ENCODE results near the gene CIAO3.
"Not testable (repeated sequence)": the region's sequence is repeated elsewhere in the genome, so short reads cannot be mapped to it uniquely, and the experiment has no call there.

Gene CIAO3

DNA sequence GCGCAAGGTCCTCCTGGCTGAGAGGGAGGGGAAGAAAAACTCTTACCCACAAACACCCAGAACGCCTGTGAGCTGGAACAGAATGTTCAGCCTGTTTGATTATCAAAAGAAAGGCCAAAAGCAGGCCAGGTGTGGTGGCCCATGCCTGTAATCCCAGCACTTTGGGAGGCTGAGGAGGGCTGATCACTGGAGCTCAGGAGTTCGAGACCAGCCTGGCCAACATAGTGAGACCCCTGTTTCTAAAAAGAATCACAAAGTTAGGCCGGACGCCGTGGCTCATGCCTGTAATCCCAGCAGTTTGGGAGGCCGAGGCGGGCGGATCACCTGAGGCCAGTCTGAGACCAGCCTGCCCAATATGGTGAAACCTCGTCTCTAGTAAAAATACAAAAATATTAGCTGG lies 35.5 kb upstream of the CIAO3 start:
- DNase-seq (ENCODE audit: low read depth, low spot score) = not testable (repeated sequence)

GRCh38 chr16:775236-775796 lies 34.5 kb upstream of the CIAO3 start:
- DNase-seq (ENCODE audit: low read depth, low spot score) = no peak

GRCh38 chr16:774086-775001 lies 33.5 kb upstream of the CIAO3 start:
- no peak for DNase-seq (ENCODE audit: low read depth, low spot score)

DNA sequence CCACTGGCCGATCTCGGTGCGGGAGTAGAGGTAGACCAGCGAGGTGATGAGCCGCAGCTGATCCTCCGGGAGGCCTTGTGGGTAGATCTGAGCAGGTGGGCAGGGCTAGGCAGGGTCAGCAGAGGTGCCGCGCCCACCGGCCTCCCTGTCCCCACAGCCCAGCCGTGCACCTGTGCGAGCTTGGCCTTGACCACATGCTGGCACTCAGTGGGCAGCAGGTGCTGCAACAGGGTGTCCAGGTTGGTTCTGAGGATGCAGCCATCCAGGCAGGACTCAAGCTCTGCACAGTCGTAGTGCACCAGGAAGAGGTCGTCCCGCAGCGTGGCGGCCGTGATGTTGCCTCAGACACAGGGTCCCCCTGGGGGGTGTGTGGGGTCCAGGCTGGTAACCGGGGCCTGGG lies 32.2 kb upstream of the CIAO3 start:
- DNase-seq (ENCODE audit: low read depth, low spot score) = no peak

GRCh38 chr16:770411-770810 lies 29.6 kb upstream of the CIAO3 start:
- DNase-seq (ENCODE audit: low read depth, low spot score) = no peak

GRCh38 chr16:769934-770333 lies 29.1 kb upstream of the CIAO3 start:
- no peak for DNase-seq (ENCODE audit: low read depth, low spot score)

DNA sequence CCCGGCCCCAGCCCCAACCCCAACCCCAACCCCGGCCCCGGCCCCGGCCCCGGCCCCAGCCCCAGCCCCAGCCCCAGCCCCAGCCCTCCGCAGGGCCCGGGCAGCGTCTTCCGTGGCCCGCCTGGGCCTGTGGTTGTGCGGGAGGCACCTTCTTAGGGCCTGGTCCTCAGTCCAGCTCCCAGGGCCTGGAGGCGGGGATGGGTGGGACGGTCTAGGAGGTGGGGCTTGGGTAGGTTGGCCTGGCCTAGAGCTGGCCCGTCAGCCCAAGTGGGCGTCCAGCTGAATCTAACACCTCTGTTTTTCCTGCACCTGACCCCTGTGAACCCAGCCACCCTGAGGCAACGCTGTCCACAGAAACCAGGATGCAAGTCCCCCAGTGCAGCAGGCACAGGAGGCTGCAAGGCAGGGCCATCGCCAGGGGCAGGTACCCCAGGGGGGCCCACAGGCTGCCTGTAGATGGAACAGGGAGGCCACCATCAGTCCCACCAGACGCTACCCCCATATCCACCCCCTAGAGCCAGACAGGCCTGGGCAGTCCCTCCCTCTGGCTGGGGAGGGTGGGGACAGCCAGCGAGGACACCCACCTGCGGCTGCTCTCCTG lies 28.5 kb upstream of the CIAO3 start:
- no peak for DNase-seq (ENCODE audit: low read depth, low spot score)

DNA sequence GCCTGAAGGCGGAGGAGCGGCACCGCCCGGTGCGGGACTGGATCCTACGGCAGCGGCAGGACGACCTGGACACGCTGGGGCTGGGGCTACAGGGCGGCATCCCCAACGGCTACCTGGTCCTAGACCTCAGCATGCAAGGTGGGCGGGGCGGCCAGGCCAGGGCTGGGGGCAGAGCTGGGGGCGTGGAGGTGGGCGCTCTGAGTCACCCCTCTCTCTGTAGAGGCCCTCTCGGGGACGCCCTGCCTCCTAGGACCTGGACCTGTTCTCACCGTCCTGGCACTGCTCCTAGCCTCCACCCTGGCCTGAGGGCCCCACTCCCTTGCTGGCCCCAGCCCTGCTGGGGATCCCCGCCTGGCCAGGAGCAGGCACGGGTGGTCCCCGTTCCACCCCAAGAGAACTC lies 27.6 kb upstream of the CIAO3 start:
- no peak for DNase-seq (ENCODE audit: low read depth, low spot score)

DNA sequence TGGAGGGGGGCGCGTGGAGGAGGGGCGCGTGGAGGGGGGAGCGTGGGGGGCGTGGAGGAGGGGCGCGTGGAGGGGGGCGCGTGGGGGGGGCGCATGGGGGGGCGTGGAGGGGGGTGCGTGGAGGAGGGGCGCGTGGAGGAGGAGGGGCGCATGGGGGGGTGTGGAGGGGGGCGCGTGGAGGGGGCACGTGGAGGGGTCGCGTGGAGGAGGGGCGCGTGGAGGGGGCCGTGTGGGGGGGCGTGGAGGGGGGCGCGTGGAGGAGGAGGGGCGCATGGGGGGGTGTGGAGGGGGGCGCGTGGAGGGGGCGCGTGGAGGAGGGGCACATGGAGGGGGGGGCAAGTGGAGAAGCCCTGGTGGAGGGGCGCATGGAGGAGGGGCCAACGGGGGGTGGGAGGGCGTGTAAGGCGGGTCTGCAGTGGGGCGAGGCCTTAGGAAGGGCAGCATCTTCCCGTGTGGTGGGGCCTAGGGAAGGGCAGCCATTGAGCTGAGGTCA lies 27.0 kb upstream of the CIAO3 start:
- no peak for DNase-seq (ENCODE audit: low read depth, low spot score)

GRCh38 chr16:766820-767640 lies 26.2 kb upstream of the CIAO3 start:
- no peak for DNase-seq (ENCODE audit: low read depth, low spot score)

GRCh38 chr16:766008-766819 lies 25.4 kb upstream of the CIAO3 start:
- no peak for DNase-seq (ENCODE audit: low read depth, low spot score)

DNA sequence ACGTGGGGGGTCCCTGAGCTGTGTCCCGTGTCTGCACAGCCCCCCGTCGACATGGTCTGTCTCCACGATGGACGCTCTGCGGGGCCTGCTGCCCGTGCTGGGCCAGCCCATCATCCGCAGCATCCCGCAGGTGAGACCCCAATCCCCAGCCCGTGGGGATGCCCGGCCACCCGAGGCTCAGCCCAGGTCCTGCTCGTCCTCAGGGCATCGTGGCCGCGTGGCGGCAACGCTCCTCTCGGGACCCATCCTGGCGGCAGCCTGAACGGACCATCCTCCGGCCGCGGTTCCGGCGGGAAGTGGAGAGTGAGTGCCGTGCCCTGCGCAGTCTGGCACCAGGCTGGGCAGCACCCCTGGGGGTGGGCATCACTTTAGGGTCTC lies 24.7 kb upstream of the CIAO3 start:
- DNase-seq (ENCODE audit: low read depth, low spot score) = no peak

GRCh38 chr16:764848-765487 lies 24.2 kb upstream of the CIAO3 start:
- no peak for DNase-seq (ENCODE audit: low read depth, low spot score)

DNA sequence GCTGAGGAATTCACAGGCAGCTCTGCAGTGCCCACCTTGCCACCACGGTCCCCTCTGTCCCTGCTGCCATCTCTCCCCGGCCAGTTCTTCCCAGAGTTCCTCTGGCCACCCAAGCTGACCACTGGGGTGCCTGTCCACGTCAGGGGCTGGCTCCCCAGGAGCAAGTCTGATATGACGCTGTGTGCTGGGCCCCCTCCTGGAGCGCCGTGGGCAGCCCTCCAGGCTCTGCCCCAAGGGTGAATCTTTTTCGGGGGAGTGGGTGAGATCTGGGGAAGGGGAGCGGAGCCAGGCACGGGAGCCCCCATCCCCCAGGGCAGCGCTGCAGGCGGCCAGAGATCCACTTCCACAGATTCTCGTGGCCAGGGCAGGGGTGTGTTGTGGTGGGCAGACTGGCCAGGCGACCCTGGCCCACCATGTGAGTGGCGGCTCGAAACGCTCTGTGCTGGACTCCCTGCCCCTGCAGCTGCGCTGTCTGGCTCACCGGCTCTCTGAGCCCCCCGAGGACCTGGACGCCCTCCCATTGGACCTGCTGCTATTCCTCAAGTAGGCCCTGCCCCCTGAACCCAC lies 23.5 kb upstream of the CIAO3 start:
- DNase-seq (ENCODE audit: low read depth, low spot score) = no peak

GRCh38 chr16:763369-764183 lies 22.8 kb upstream of the CIAO3 start:
- DNase-seq (ENCODE audit: low read depth, low spot score) = no peak

DNA sequence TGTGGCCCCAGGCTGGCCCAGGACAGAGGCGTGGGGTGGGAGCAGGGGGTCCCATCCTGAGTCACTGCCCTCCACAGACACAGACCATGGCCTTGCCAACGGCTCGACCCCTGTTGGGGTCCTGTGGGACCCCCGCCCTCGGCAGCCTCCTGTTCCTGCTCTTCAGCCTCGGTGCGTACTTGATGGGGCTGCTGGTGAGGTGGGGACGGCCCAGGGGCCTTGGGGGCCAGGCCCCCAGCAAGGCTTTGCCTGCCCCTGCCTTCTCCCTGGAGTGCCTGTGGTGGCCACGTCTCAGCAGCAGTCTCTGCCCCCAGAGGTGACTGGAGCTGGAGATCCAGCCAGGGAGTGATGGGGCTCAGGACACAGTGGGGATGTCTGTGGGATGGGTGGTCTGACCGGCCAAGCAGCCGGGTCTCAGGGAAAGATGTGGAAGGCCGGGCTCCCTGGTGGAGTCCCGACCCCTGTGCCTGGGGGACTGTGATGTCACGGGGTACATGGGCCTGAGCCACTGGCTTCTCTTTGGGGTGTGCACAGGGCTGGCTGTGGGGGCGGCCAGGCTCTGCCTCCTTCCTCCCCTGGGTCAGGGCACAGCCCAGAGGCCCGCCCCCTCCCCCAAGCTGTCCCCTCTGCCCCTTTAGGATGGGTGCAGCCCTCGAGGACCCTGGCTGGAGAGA lies 21.9 kb upstream of the CIAO3 start:
- no peak for DNase-seq (ENCODE audit: low read depth, low spot score)

- no peak for DNase-seq (ENCODE audit: low read depth, low spot score)
Measured at GRCh38 chr16:761625-762513, 21.1 kb upstream of the CIAO3 start.
